Progenitor cell of endocrine pancreas (in vitro differentiated cells): ENCODE results near the gene PSMF1. TPM values are rescaled to one million over a fixed set of nuclear protein-coding genes. Genes with fewer than 3 reads are reported as not detected.

ENCODE experiments used
- DNase-seq: peaks from one replicate; pipeline ENCODE4 v3.0.0; 2021; ENCODE audit warnings: low spot score; ENCODE audit not compliant: unreplicated experiment
- H3K27ac Mint-ChIP-seq: 2 replicates; pipeline ENCODE4 v1.8.0; 2021; ENCODE audit warnings: mild to moderate bottlenecking, moderate library complexity, mixed read lengths
- H3K27me3 Mint-ChIP-seq: 2 replicates; pipeline ENCODE4 v1.8.0; 2021; ENCODE audit warnings: mixed read lengths
- H3K36me3 Mint-ChIP-seq: 2 replicates; pipeline ENCODE4 v1.8.0; 2022; ENCODE audit warnings: mixed read lengths; ENCODE audit not compliant: insufficient read depth
- H3K4me1 Mint-ChIP-seq: 2 replicates; pipeline ENCODE4 v1.8.0; 2021; ENCODE audit warnings: low read depth, mixed read lengths
- H3K4me3 Mint-ChIP-seq: 2 replicates; pipeline ENCODE4 v1.8.0; 2021; ENCODE audit warnings: low read depth, mild to moderate bottlenecking, moderate library complexity, mixed read lengths
- H3K9me3 Mint-ChIP-seq: 2 replicates; pipeline ENCODE4 v1.8.0; 2021; ENCODE audit warnings: low read depth, mixed read lengths
- CTCF ChIP-seq: fragments of 200-600 bp; sonication (generic); IDR thresholded peaks from one replicate; pipeline ENCODE4 v1.5.0; 2021; ENCODE audit warnings: antibody characterized with exemption, mild to moderate bottlenecking; ENCODE audit not compliant: unreplicated experiment
- total RNA-seq: library from RNA; stranded (reverse); gene quantifications from 2 replicates; pipeline ENCODE4 v1.2.1, GENCODE V29; 2021

Gene PSMF1
- total RNA-seq, 1 donor from 2014 or later = 92.5 TPM

GRCh38 chr20:1199964-1200363, 81.6 kb downstream of the PSMF1 start:
- Mint-ChIP-seq H3K4me3 (no peak overlapping the region), H3K4me1 (no peaks in the 10 kb centered on the region), H3K27me3 (peaks cover 9% of the 10 kb centered on the region), H3K9me3 (no peaks in the 10 kb centered on the region), H3K27ac (no peak overlapping the region), H3K36me3 (no peaks in the 10 kb centered on the region)
- no peak for TF ChIP-seq CTCF
- no peak for DNase-seq

GRCh38 chr20:1202762-1203504, 84.5 kb downstream of the PSMF1 start, which contains the start of gene C20orf202:
Gene C20orf202 (plus strand): TSS chr20:1203454. CDS start chr20:1203586, 132 bp downstream.
- no peak for TF ChIP-seq CTCF
- no peak within 1 kb of the TSS for H3K27ac Mint-ChIP-seq

GRCh38 chr20:1203630-1204029, 85.2 kb downstream of the PSMF1 start:
- no peak overlapping the region for H3K27ac Mint-ChIP-seq
- TF ChIP-seq CTCF = no peak
- no peak for DNase-seq
- H3K36me3 Mint-ChIP-seq = no peaks in the 10 kb centered on the region
- peaks cover 18% of the 10 kb centered on the region for H3K27me3 Mint-ChIP-seq
- no peaks in the 10 kb centered on the region for H3K9me3 Mint-ChIP-seq
- no peaks in the 10 kb centered on the region for H3K4me1 Mint-ChIP-seq
- H3K4me3 Mint-ChIP-seq = no peak overlapping the region

More at GRCh38 chr20:1202762-1203504, 84.5 kb downstream of the PSMF1 start, which contains the start of gene C20orf202:
- no peak within 1 kb of the TSS for H3K4me3 Mint-ChIP-seq
- H3K27me3 Mint-ChIP-seq = peaks cover 14% of the 10 kb centered on the region
- H3K4me1 Mint-ChIP-seq = no peaks in the 10 kb centered on the region
- no peaks in the 10 kb centered on the region for H3K36me3 Mint-ChIP-seq
- no peak for DNase-seq
- no peaks in the 10 kb centered on the region for H3K9me3 Mint-ChIP-seq

GRCh38 chr20:1204113-1204512, 85.7 kb downstream of the PSMF1 start:
- Mint-ChIP-seq H3K9me3 (no peaks in the 10 kb centered on the region), H3K4me1 (no peaks in the 10 kb centered on the region), H3K36me3 (no peaks in the 10 kb centered on the region), H3K27ac (no peak overlapping the region), H3K27me3 (peaks cover 19% of the 10 kb centered on the region), H3K4me3 (no peak overlapping the region)
- no peak for DNase-seq
- TF ChIP-seq CTCF = no peak

- Mint-ChIP-seq H3K36me3 (no peaks in the 10 kb centered on the region), H3K27me3 (peaks cover 23% of the 10 kb centered on the region), H3K4me3 (no peak overlapping the region), H3K27ac (no peak overlapping the region), H3K9me3 (no peaks in the 10 kb centered on the region), H3K4me1 (no peaks in the 10 kb centered on the region)
- TF ChIP-seq CTCF = no peak
- DNase-seq = no peak
Observed at GRCh38 chr20:1204576-1204975, 86.2 kb downstream of the PSMF1 start.
